ENCODE data around the gene MTA3. TPM values are rescaled to one million over a fixed set of nuclear protein-coding genes. Genes with fewer than 3 reads are reported as not detected.

The MTA3 gene
- total and polyA plus RNA-seq, 2 of the 8 experiments (the other 6 are each of a cell fraction or from before 2014, with no cell fraction given), result 125 to 184 TPM

DNA sequence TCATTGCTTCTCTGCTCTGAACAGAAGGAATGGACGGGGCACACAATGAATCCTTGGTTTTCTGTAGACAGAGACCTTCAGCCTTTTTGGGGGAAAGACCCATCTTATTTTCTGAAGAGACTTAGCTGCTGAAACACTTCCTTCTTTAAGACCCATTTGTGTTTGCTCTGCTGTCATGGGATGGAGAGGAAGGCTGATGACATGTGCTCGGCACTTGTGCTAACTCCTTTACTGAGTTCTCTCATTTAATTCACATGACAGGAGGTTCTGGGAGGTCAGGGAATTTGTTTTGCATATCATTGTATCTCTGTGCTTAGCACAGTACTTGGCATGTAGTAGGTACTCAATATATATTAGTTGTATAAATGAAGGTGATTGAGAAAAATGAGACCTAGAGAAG lies 156.5 kb downstream of the MTA3 start:
- Histone ChIP-seq H3K27me3 (replicated peaks in 1 of 4; ENCODE audit: control insufficient read depth in 3 of 4, extremely low read depth in 1 of 4, insufficient read depth in 3 of 4, low read length in 3 of 4) (no peaks in the 10 kb centered on the region), H2BK15ac (ENCODE audit: low read length) (no peak overlapping the region), H2BK20ac (ENCODE audit: low read length) (no peak overlapping the region), H4K5ac (ENCODE audit: insufficient read length, low read depth, low read length) (no peak overlapping the region), H2BK12ac (ENCODE audit: low read depth, low read length) (no peak overlapping the region), H3K4ac (replicated peaks; ENCODE audit: insufficient read length, low read depth, low read length) (no peak overlapping the region), H2BK5ac (ENCODE audit: low read depth, low read length) (no peak overlapping the region), H3K23me2 (ENCODE audit: low read depth, low read length) (no peaks in the 10 kb centered on the region), H2BK120ac (replicated peaks; ENCODE audit: low read depth, low read length) (no peak overlapping the region), H4K91ac (replicated peaks; ENCODE audit: insufficient read length, low read length) (no peak overlapping the region), H3K4me1 (replicated peaks in 1 of 4; ENCODE audit: control insufficient read depth in 3 of 4, insufficient read depth in 4 of 4, low read length in 3 of 4) (peaks cover 0 to 10% (median 0%) of the 10 kb centered on the region in 4 experiments; a peak in 2 of 7 replicates), H3K9ac (replicated peaks in 1 of 4; ENCODE audit: extremely low read depth in 1 of 4, low read depth in 3 of 4, low read length in 3 of 4) (no peak overlapping the region), H3K79me1 (ENCODE audit: low read depth, low read length) (no peaks in the 10 kb centered on the region), H3K56ac (replicated peaks; ENCODE audit: insufficient read length, low read depth, low read length) (no peak overlapping the region), H3K27ac (ENCODE audit: low read depth, low read length) (no peak overlapping the region), H3K79me2 (ENCODE audit: control insufficient read depth in 1 of 2, insufficient read depth in 2 of 2, low read length in 2 of 2) (no peaks in the 10 kb centered on the region), H2AK5ac (ENCODE audit: low read depth, low read length) (no peak overlapping the region), H3K4me3 (ENCODE audit: extremely low read depth in 1 of 4, insufficient read depth in 2 of 4, low read depth in 3 of 4, low read length in 4 of 4) (no peak overlapping the region), H2AFZ (ENCODE audit: low read length) (no peak overlapping the region), H4K8ac (ENCODE audit: extremely low read depth, insufficient read depth, low read length) (no peak overlapping the region), H3K14ac (ENCODE audit: insufficient read length) (no peak overlapping the region), H4K20me1 (replicated peaks in 1 of 2; ENCODE audit: control insufficient read depth in 1 of 2, insufficient read depth in 2 of 2, low read length in 2 of 2) (no peaks in the 10 kb centered on the region), H3K18ac (ENCODE audit: extremely low read depth, low read length) (no peak overlapping the region), H3K9me3 (ENCODE audit: insufficient read depth in 2 of 2, low read depth in 1 of 2, low read length in 1 of 2) (no peaks in the 10 kb centered on the region), H3K4me2 (ENCODE audit: insufficient read depth in 1 of 2, low read depth in 2 of 2, low read length in 2 of 2) (no peak overlapping the region), H3K36me3 (ENCODE audit: control insufficient read depth in 2 of 4, insufficient read depth in 4 of 4, low read length in 3 of 4) (no peaks in the 10 kb centered on the region; a peak in 2 of 8 replicates), H3K23ac (ENCODE audit: insufficient read length) (no peak overlapping the region)
- POLR2A ChIA-PET (ENCODE audit: partially characterized antibody), result no interaction called here
- DNase-seq (ENCODE audit: low read depth in 1 of 2, low spot score in 2 of 2) (no peak), FAIRE-seq (no peak)
- 86% methylated on average over 2 of the region's 2 CpGs; no CpG with 5 or more reads in 1 of the 2 experiments for WGBS, 2 experiments (ENCODE audit: extremely low coverage in 1 of 2, insufficient coverage in 1 of 2, insufficient read length in 1 of 2, insufficient replicate concordance in 2 of 2, low coverage in 1 of 2, low lambda C conversion rate in 2 of 2, missing lambda C conversion rate in 1 of 2)
- CTCF ChIA-PET (ENCODE audit: partially characterized antibody), result interaction anchor here (1.1 kb wide), 1 partner anchor 28 kb away, joined by 3 read pairs; no protein-coding TSS in a partner anchor

Measured in H1 (cell line).